HepG2 (cell line): ENCODE data around the gene BBS5. TPM values are rescaled to one million over a fixed set of nuclear protein-coding genes. Genes with fewer than 3 reads are reported as not detected.

Experiments used
- CENPX ChIP-seq: sonication (generic); formaldehyde crosslinking; IDR thresholded peaks from 2 replicates; pipeline ENCODE4 v1.9.0; 2021; ENCODE audit warnings: mild to moderate bottlenecking, missing genetic modification reagents, moderate library complexity
- FOXC1 ChIP-seq: sonication (generic); formaldehyde crosslinking; IDR thresholded peaks from 2 replicates; pipeline ENCODE4 v1.8.0; 2022; ENCODE audit warnings: mild to moderate bottlenecking, missing genetic modification reagents, borderline replicate concordance
- HMG20A ChIP-seq: IDR thresholded peaks from 2 replicates; pipeline ENCODE4 v1.6.1; 2016; ENCODE audit warnings: borderline replicate concordance
- KDM5B ChIP-seq: sonication (generic); formaldehyde crosslinking; IDR thresholded peaks from 2 replicates; pipeline ENCODE4 v1.4.0; 2020; ENCODE audit warnings: missing genetic modification reagents, mild to moderate bottlenecking, borderline replicate concordance
- MED8 ChIP-seq: sonication (generic); formaldehyde crosslinking; IDR thresholded peaks from 2 replicates; pipeline ENCODE4 v1.8.1; 2023; ENCODE audit warnings: mild to moderate bottlenecking, missing genetic modification reagents; ENCODE audit not compliant: insufficient replicate concordance
- MXD4 ChIP-seq: IDR thresholded peaks from 2 replicates; pipeline ENCODE4 v1.6.1; 2016; ENCODE audit warnings: mild to moderate bottlenecking, missing biosample characterization, missing genetic modification reagents
- MXI1 ChIP-seq: IDR thresholded peaks from 3 replicates; pipeline ENCODE4 v1.6.1; 2012; ENCODE audit warnings: low read depth, low read length, inconsistent platforms, borderline replicate concordance
- MYC ChIP-seq: sonication (generic); formaldehyde crosslinking; IDR thresholded peaks from 2 replicates; pipeline ENCODE4 v1.9.0; 2021; ENCODE audit warnings: missing genetic modification reagents, borderline replicate concordance
- NFE2 ChIP-seq: sonication (generic); formaldehyde crosslinking; IDR thresholded peaks from 2 replicates; pipeline ENCODE4 v1.4.0; 2020; ENCODE audit warnings: missing genetic modification reagents
- NONO ChIP-seq, 2 experiments: fragments of 450-650 bp in 1 of 2; sonication (generic) in 1 of 2; formaldehyde crosslinking in 1 of 2; IDR thresholded peaks in 1 of 2; conservative IDR thresholded peaks in 1 of 2; 2 replicates each; pipeline versions ENCODE4 v1.6.1 to v1.8.0; 2017 to 2022; ENCODE audit warnings: mild to moderate bottlenecking in 1 of 2, missing genetic modification reagents in 1 of 2, moderate library complexity in 1 of 2
- PAF1 ChIP-seq: IDR thresholded peaks from 2 replicates; pipeline ENCODE4 v1.6.1; 2016; ENCODE audit warnings: missing genetic modification reagents, missing compliant biosample characterization
- PHB2 ChIP-seq: fragments of 450-650 bp; IDR thresholded peaks from 2 replicates; pipeline ENCODE4 v1.6.1; 2018; ENCODE audit not compliant: partially characterized antibody
- RFX5 ChIP-seq: IDR thresholded peaks from 2 replicates; pipeline ENCODE4 v1.6.1; 2011; ENCODE audit warnings: low read depth, low read length, improper control_type of control experiment
- SMAD3 ChIP-seq: sonication (generic); formaldehyde crosslinking; IDR thresholded peaks from 2 replicates; pipeline ENCODE4 v1.4.0; 2020; ENCODE audit warnings: missing genetic modification reagents
- TBX2 ChIP-seq: sonication (generic); formaldehyde crosslinking; IDR thresholded peaks from 2 replicates; pipeline ENCODE4 v1.5.0; 2020; ENCODE audit warnings: missing genetic modification reagents, mild to moderate bottlenecking, borderline replicate concordance
- TCF7L2 ChIP-seq: IDR thresholded peaks from 2 replicates; pipeline ENCODE4 v1.6.1; 2011; ENCODE audit warnings: mild to moderate bottlenecking, low read depth, low read length, moderate library complexity
- U2AF1 ChIP-seq: fragments of 200-400 bp; formaldehyde crosslinking; optimal IDR thresholded peaks from 2 replicates; pipeline ENCODE3; 2017; ENCODE audit warnings: mild to moderate bottlenecking, low read depth, low read length
- ZIK1 ChIP-seq: sonication (generic); formaldehyde crosslinking; IDR thresholded peaks from 2 replicates; pipeline ENCODE4 v1.5.0; 2020; ENCODE audit warnings: mild to moderate bottlenecking, low read depth, missing genetic modification reagents, borderline replicate concordance
- ZNF138 ChIP-seq: sonication (generic); formaldehyde crosslinking; IDR thresholded peaks from 2 replicates; pipeline ENCODE4 v1.5.0; 2020; ENCODE audit warnings: mild to moderate bottlenecking, low read depth, missing genetic modification reagents
- ZNF17 ChIP-seq: sonication (generic); formaldehyde crosslinking; IDR thresholded peaks from 2 replicates; pipeline ENCODE4 v1.5.0; 2020; ENCODE audit warnings: mild to moderate bottlenecking, missing genetic modification reagents
- ZNF274 ChIP-seq: sonication (generic); formaldehyde crosslinking; IDR thresholded peaks from 2 replicates; pipeline ENCODE4 v1.5.1; 2020; ENCODE audit warnings: mild to moderate bottlenecking, missing genetic modification reagents
- ZNF326 ChIP-seq: sonication (generic); formaldehyde crosslinking; IDR thresholded peaks from 2 replicates; pipeline ENCODE4 v1.4.0; 2020; ENCODE audit warnings: missing genetic modification reagents, borderline replicate concordance
- ZNF333 ChIP-seq: sonication (generic); formaldehyde crosslinking; IDR thresholded peaks from 2 replicates; pipeline ENCODE4 v1.4.0; 2020; ENCODE audit warnings: mild to moderate bottlenecking, missing genetic modification reagents, borderline replicate concordance
- ZNF432 ChIP-seq: sonication (generic); formaldehyde crosslinking; IDR thresholded peaks from 2 replicates; pipeline ENCODE4 v1.5.0; 2020; ENCODE audit warnings: missing genetic modification reagents, mild to moderate bottlenecking, borderline replicate concordance
- ZNF629 ChIP-seq: sonication (generic); formaldehyde crosslinking; conservative IDR thresholded peaks from 2 replicates; pipeline ENCODE4 v1.5.0; 2020; ENCODE audit warnings: missing genetic modification reagents
- ZNF674 ChIP-seq: sonication (generic); formaldehyde crosslinking; IDR thresholded peaks from 2 replicates; pipeline ENCODE4 v1.5.0; 2020; ENCODE audit warnings: low read depth, mild to moderate bottlenecking, missing genetic modification reagents
- polyA plus RNA-seq, 8 experiments: library from polyadenylated mRNA; depleted of rRNA in 3 of 8; stranded (reverse) in 7 of 8; unstranded in 1 of 8; fragments of >200 nt; fragmentation: Illumina TruSeq in 4 of 8; extraction: Trizol in 4 of 8; gene quantifications; 2 replicates each; pipeline versions ENCODE4 v1.2.1 to v1.2.3, GENCODE V29; 2011 to 2016; ENCODE audit warnings: low read depth in 4 of 8, missing spikeins in 1 of 8, mixed read lengths in 1 of 8; ENCODE audit not compliant: insufficient read depth in 1 of 8
- total RNA-seq, 5 experiments: library from RNA; depleted of rRNA; stranded (reverse); fragments of >200 nt; fragmentation: Illumina TruSeq; extraction: Trizol; gene quantifications; 2 replicates each; pipeline ENCODE4 v1.2.3, GENCODE V29; 2016; ENCODE audit warnings: low read depth in 1 of 5
- TF ChIP-seq, protein P1 (sequence below): sonication (generic); formaldehyde crosslinking; IDR thresholded peaks from 2 replicates; pipeline ENCODE4 v1.5.0; 2020; ENCODE audit warnings: missing genetic modification reagents
- TF ChIP-seq, protein P2 (sequence below): sonication (generic); formaldehyde crosslinking; IDR thresholded peaks from 2 replicates; pipeline ENCODE4 v1.8.0; 2022; ENCODE audit warnings: missing genetic modification reagents, low read depth, mild to moderate bottlenecking, borderline replicate concordance
- TF ChIP-seq, protein P3 (sequence below): sonication (generic); formaldehyde crosslinking; IDR thresholded peaks from 2 replicates; pipeline ENCODE4 v1.4.0; 2020; ENCODE audit warnings: missing genetic modification reagents, borderline replicate concordance

BBS5 gene
- total and polyA plus RNA-seq, 2 of the 13 experiments (the other 11 are each of a cell fraction or from before 2014, with no cell fraction given) = 1.8 to 4.5 TPM

DNA sequence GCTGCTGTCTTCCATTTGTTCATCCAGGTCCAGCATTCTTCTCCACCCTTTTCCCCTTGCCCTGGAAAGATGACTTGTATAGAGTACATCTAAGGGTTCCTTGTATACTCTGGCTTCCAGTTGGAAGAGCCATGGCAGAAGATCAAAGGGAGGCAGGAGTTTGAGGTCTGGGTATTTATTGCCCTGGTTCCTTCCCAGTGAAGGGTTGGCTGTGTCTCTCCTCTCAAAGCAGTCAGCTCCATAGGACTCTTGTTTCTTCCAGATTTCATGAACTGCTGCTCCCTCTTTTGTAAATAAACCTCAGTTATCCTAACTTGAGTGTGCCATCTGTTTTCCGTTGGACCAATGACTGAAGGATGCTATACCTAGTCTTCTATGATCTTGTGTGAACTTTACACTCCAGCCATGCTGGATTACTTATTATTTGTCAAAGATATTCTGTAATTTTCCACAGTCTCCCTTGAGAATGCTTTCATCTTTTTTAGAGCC, 6.4 kb downstream of the BBS5 start (continued):
- TF ChIP-seq KDM5B (CRISPR knock-in tag) (no peak), ZIK1 (CRISPR knock-in tag) (no peak), ZNF138 (no peak), ZNF629 (no peak; the same call in 1 of the 2 replicates), ZNF432 (no peak), HMG20A (CRISPR knock-in tag) (peak; percentile 67; the same call in 1 of the 2 replicates), SMAD3 (CRISPR knock-in tag) (no peak), CENPX (CRISPR knock-in tag) (no peak), TBX2 (CRISPR knock-in tag) (no peak), ZNF333 (no peak), ZNF326 (CRISPR knock-in tag) (no peak), ZNF17 (no peak), MED8 (CRISPR knock-in tag) (no peak), FOXC1 (no peak), TCF7L2 (peak; percentile 74; the same call in 1 of the 2 replicates), MXD4 (CRISPR knock-in tag) (no peak), PHB2 (no peak), PAF1 (CRISPR knock-in tag) (no peak), ZNF674 (no peak), NONO (IDR thresholded peaks at IDR 0.05) (no peak), NONO (CRISPR knock-in tag; conservative IDR thresholded peaks at IDR 0.05) (no peak), ZNF274 (CRISPR knock-in tag) (no peak), MYC (no peak), MXI1 (no peak), NFE2 (no peak), U2AF1 (no peak), RFX5 (no peak)
- TF ChIP-seq, protein P1, sequence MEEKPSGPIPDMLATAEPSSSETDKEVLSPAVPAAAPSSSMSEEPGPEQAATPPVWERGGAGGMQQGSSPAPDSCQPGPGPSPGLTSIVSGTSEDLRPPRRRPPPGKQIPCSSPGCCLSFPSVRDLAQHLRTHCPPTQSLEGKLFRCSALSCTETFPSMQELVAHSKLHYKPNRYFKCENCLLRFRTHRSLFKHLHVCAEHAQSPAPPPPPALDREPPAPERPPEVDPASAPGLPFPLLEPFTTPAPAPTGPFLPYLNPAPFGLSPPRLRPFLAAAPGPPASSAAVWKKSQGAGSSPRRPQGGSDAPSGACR (CRISPR knock-in tag) = no peak
- TF ChIP-seq, protein P2, sequence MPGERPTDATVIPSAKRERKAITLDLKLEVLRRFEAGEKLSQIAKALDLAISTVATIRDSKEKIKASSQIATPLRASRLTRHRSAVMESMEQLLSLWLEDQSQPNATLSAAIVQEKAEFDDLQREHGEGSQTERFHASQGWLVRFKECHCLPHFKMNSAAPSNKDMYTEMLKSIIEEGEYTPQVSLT (CRISPR knock-in tag) = no peak
- TF ChIP-seq, protein P3, sequence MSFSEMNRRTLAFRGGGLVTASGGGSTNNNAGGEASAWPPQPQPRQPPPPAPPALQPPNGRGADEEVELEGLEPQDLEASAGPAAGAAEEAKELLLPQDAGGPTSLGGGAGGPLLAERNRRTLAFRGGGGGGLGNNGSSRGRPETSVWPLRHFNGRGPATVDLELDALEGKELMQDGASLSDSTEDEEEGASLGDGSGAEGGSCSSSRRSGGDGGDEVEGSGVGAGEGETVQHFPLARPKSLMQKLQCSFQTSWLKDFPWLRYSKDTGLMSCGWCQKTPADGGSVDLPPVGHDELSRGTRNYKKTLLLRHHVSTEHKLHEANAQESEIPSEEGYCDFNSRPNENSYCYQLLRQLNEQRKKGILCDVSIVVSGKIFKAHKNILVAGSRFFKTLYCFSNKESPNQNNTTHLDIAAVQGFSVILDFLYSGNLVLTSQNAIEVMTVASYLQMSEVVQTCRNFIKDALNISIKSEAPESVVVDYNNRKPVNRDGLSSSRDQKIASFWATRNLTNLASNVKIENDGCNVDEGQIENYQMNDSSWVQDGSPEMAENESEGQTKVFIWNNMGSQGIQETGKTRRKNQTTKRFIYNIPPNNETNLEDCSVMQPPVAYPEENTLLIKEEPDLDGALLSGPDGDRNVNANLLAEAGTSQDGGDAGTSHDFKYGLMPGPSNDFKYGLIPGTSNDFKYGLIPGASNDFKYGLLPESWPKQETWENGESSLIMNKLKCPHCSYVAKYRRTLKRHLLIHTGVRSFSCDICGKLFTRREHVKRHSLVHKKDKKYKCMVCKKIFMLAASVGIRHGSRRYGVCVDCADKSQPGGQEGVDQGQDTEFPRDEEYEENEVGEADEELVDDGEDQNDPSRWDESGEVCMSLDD (CRISPR knock-in tag) = no peak
